Stimulated activated CD4-positive, alpha-beta T cell treated with anti-CD3 and anti-CD28 coated beads, Interleukin-15, amount 100 ng/mL, for 24 hours (primary cell): Measurements from ENCODE around the gene CYP4F2.
"Not testable (repeated sequence)": the region's sequence is repeated elsewhere in the genome, so short reads cannot be mapped to it uniquely, and the experiment has no call there.

ENCODE experiments used
- DNase-seq: peaks from one replicate; pipeline ENCODE4 v3.0.0-alpha.2; 2020

Gene CYP4F2

GRCh38 chr19:15897738-15898276 is at the start of gene CYP4F2:
Gene CYP4F2, minus strand, starts transcription at chr19:15898074. Its CDS starts 463 bp downstream, at chr19:15897611.
- no peak for DNase-seq

GRCh38 chr19:15945301-15945700 is 47.4 kb upstream of the CYP4F2 start:
- DNase-seq, result no peak

GRCh38 chr19:15944401-15944800 is 46.5 kb upstream of the CYP4F2 start:
- DNase-seq, result no peak

- no peak for DNase-seq
Measured at GRCh38 chr19:15937771-15938170, 39.9 kb upstream of the CYP4F2 start.

- DNase-seq, result no peak
Measured at GRCh38 chr19:15936950-15937349, 39.1 kb upstream of the CYP4F2 start.

- DNase-seq, result no peak
Measured at GRCh38 chr19:15936173-15936572, 38.3 kb upstream of the CYP4F2 start.

GRCh38 chr19:15935167-15935702 is 37.4 kb upstream of the CYP4F2 start:
- no peak for DNase-seq

- DNase-seq, result no peak
Measured at GRCh38 chr19:15934332-15935078, 36.6 kb upstream of the CYP4F2 start, which contains the start of gene CYP4F11. Gene CYP4F11, minus strand, starts transcription at chr19:15934529. Its CDS starts 121 bp downstream, at chr19:15934408.

- DNase-seq, result peak; percentile 31
Measured at GRCh38 chr19:15933761-15934331, 36.0 kb upstream of the CYP4F2 start.

- DNase-seq, result no peak
Measured at GRCh38 chr19:15928321-15928720, 30.4 kb upstream of the CYP4F2 start.

- DNase-seq, result no peak
Measured at GRCh38 chr19:15926484-15926883, 28.6 kb upstream of the CYP4F2 start.

- no peak for DNase-seq
Measured at GRCh38 chr19:15923702-15924101, 25.8 kb upstream of the CYP4F2 start.

- DNase-seq, result no peak
Measured at GRCh38 chr19:15922021-15922420, 24.1 kb upstream of the CYP4F2 start.

- DNase-seq, result no peak
Measured at GRCh38 chr19:15919243-15919642, 21.4 kb upstream of the CYP4F2 start.

- DNase-seq, result no peak
Measured at GRCh38 chr19:15915109-15915508, 17.2 kb upstream of the CYP4F2 start.

- DNase-seq, result no peak
Measured at GRCh38 chr19:15913830-15914229, 16.0 kb upstream of the CYP4F2 start.

GRCh38 chr19:15913384-15913783 is 15.5 kb upstream of the CYP4F2 start:
- DNase-seq, result no peak

- DNase-seq, result no peak
Measured at GRCh38 chr19:15911599-15912235, 13.8 kb upstream of the CYP4F2 start.

GRCh38 chr19:15905026-15905425 is 7.2 kb upstream of the CYP4F2 start:
- DNase-seq, result no peak

GRCh38 chr19:15902898-15903297 is 5.0 kb upstream of the CYP4F2 start:
- not testable (repeated sequence) for DNase-seq

- no peak for DNase-seq
Measured at GRCh38 chr19:15902254-15902653, 4.4 kb upstream of the CYP4F2 start.

- DNase-seq, result no peak
Measured at GRCh38 chr19:15900504-15900903, 2.6 kb upstream of the CYP4F2 start.

- not testable (repeated sequence) for DNase-seq
Measured at GRCh38 chr19:15900032-15900431, 2.2 kb upstream of the CYP4F2 start.
